NOMO-1 treated with DMSO at 0.1 percent for 48 hours (cell line): Measurements from ENCODE around the gene KIF16B.
"Not testable (repeated sequence)": the region's sequence is repeated elsewhere in the genome, so short reads cannot be mapped to it uniquely, and the experiment has no call there.

Experiments
- DNase-seq: peaks from one replicate; lab custom pipeline; 2025; ENCODE audit not compliant: unreplicated experiment; lab: John Stamatoyannopoulos, UW

Gene KIF16B

GRCh38 chr20:16267526-16267925 lies 305.7 kb downstream of the KIF16B start:
- DNase-seq, result no peak

- no peak for DNase-seq
Observed at GRCh38 chr20:16265334-16265733, 307.9 kb downstream of the KIF16B start.

- no peak for DNase-seq
Observed at GRCh38 chr20:16263582-16263981, 309.7 kb downstream of the KIF16B start.

GRCh38 chr20:16262594-16262993 lies 310.7 kb downstream of the KIF16B start:
- DNase-seq, result no peak

- DNase-seq, result no peak
Observed at GRCh38 chr20:16261733-16262273, 311.4 kb downstream of the KIF16B start.

GRCh38 chr20:16260911-16261310 lies 312.3 kb downstream of the KIF16B start:
- DNase-seq, result no peak

GRCh38 chr20:16260133-16260532 lies 313.1 kb downstream of the KIF16B start:
- not testable (repeated sequence) for DNase-seq

- DNase-seq, result no peak
Observed at GRCh38 chr20:16258766-16259165, 314.5 kb downstream of the KIF16B start.

- no peak for DNase-seq
Observed at GRCh38 chr20:16257813-16258430, 315.3 kb downstream of the KIF16B start.

- no peak for DNase-seq
Observed at GRCh38 chr20:16257021-16257420, 316.2 kb downstream of the KIF16B start.

GRCh38 chr20:16246870-16247269 lies 326.4 kb downstream of the KIF16B start:
- no peak for DNase-seq

GRCh38 chr20:16246291-16246690 lies 327.0 kb downstream of the KIF16B start:
- DNase-seq, result no peak

- no peak for DNase-seq
Observed at GRCh38 chr20:16245879-16246278, 327.4 kb downstream of the KIF16B start.

- no peak for DNase-seq
Observed at GRCh38 chr20:16244892-16245291, 328.4 kb downstream of the KIF16B start.

GRCh38 chr20:16243470-16243869 lies 329.8 kb downstream of the KIF16B start:
- DNase-seq, result no peak

GRCh38 chr20:16241911-16242310 lies 331.3 kb downstream of the KIF16B start:
- no peak for DNase-seq

GRCh38 chr20:16240355-16240754 lies 332.9 kb downstream of the KIF16B start:
- DNase-seq, result no peak

GRCh38 chr20:16236589-16237241 lies 336.5 kb downstream of the KIF16B start:
- no peak for DNase-seq

GRCh38 chr20:16230402-16230801 lies 342.8 kb downstream of the KIF16B start:
- no peak for DNase-seq

GRCh38 chr20:16229813-16230212 lies 343.4 kb downstream of the KIF16B start:
- DNase-seq, result no peak

- no peak for DNase-seq
Observed at GRCh38 chr20:16228722-16229121, 344.5 kb downstream of the KIF16B start.

- not testable (repeated sequence) for DNase-seq
Observed at GRCh38 chr20:16226961-16227360, 346.3 kb downstream of the KIF16B start.

GRCh38 chr20:16224836-16225235 lies 348.4 kb downstream of the KIF16B start:
- DNase-seq, result no peak
